HUES6 (cell line): Measurements from ENCODE around the gene NLGN2.

Experiments used
- H3K27ac ChIP-seq: 2 replicates; pipeline ENCODE4 v1.7.0; 2013; ENCODE audit warnings: low read depth, mild to moderate bottlenecking, low read length, inconsistent platforms
- H3K27me3 ChIP-seq: 2 replicates; pipeline ENCODE4 v1.6.1; 2013; ENCODE audit warnings: low read length; ENCODE audit not compliant: control insufficient read depth, insufficient read depth
- H3K36me3 ChIP-seq: 2 replicates; pipeline ENCODE4 v1.6.1; 2013; ENCODE audit warnings: low read length; ENCODE audit not compliant: control insufficient read depth, insufficient read depth
- H3K4me1 ChIP-seq: 2 replicates; pipeline ENCODE4 v1.6.1; 2013; ENCODE audit warnings: low read length; ENCODE audit not compliant: control insufficient read depth, insufficient read depth
- H3K4me3 ChIP-seq: 2 replicates; pipeline ENCODE4 v1.5.1; 2013; ENCODE audit warnings: low read depth, low read length
- H3K9ac ChIP-seq: one replicate; pipeline ENCODE4 v1.6.1; 2013; ENCODE audit warnings: mild to moderate bottlenecking, low read length
- H3K9me3 ChIP-seq: 2 replicates; pipeline ENCODE4 v1.6.1; 2013; ENCODE audit warnings: low read depth, low read length; ENCODE audit not compliant: control insufficient read depth, insufficient read depth

Gene NLGN2

GRCh38 chr17:7392696-7393612 is 14.7 kb upstream of the NLGN2 start:
- H3K9me3 ChIP-seq: no peaks in the 10 kb centered on the region
- H3K4me1 ChIP-seq: peaks cover 11% of the 10 kb centered on the region; the same call in 1 of the 2 replicates
- H3K27me3 ChIP-seq: no peaks in the 10 kb centered on the region
- H3K36me3 ChIP-seq: peaks cover 42% of the 10 kb centered on the region
- H3K9ac ChIP-seq: no peak overlapping the region
- peak overlapping the region; percentile 66 for H3K4me3 ChIP-seq
- H3K27ac ChIP-seq: no peak overlapping the region

- Histone ChIP-seq H3K9me3 (no peaks in the 10 kb centered on the region), H3K27me3 (no peaks in the 10 kb centered on the region), H3K36me3 (peaks cover 33% of the 10 kb centered on the region), H3K4me1 (peaks cover 11% of the 10 kb centered on the region; the same call in 1 of the 2 replicates), H3K9ac (peak overlapping the region; percentile 40), H3K27ac (no peak overlapping the region), H3K4me3 (peak overlapping the region; percentile 66)
These were observed 13.8 kb upstream of the NLGN2 start for GRCh38 chr17:7393613-7394451.

- Histone ChIP-seq H3K27ac (no peak within 1 kb of the TSS), H3K4me3 (peak within 1 kb of the TSS; percentile 66), H3K4me1 (peaks cover 11% of the 10 kb centered on the region; the same call in 1 of the 2 replicates), H3K27me3 (no peaks in the 10 kb centered on the region), H3K36me3 (peaks cover 26% of the 10 kb centered on the region), H3K9ac (peak within 1 kb of the TSS; percentile 40), H3K9me3 (no peaks in the 10 kb centered on the region)
These were observed 13.0 kb upstream of the NLGN2 start, which contains the start of gene PLSCR3 for GRCh38 chr17:7394452-7395191. PLSCR3 (minus strand) TSS chr17:7394525; CDS start chr17:7394110, 415 bp downstream.

- peaks cover 10% of the 10 kb centered on the region; the same call in 1 of the 2 replicates for H3K36me3 ChIP-seq
- peaks cover 3% of the 10 kb centered on the region; the same call in 1 of the 2 replicates for H3K4me1 ChIP-seq
- H3K27ac ChIP-seq: no peak overlapping the region
- H3K27me3 ChIP-seq: no peaks in the 10 kb centered on the region
- H3K9ac ChIP-seq: no peak overlapping the region
- no peaks in the 10 kb centered on the region for H3K9me3 ChIP-seq
- H3K4me3 ChIP-seq: no peak overlapping the region
These were observed 11.5 kb upstream of the NLGN2 start for GRCh38 chr17:7396147-7396546.

DNA sequence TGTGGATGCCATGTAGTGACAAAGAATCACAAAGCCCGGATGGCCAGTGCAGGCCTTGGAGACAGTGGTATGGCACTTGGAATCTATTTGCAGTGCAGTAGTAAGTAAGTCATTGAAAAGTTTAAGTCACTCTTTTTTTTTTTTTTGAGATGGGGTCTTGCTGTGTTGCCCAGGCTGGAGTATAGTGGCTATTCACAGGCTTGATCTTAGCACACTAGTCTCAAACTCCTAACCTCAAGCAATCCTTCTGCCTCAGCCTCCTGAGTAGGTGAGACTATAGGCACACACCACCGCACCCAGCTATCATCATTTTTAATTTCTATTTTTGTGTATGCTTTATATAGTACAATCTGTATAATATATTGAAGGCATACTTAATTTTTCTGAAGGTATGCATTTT is 9.0 kb upstream of the NLGN2 start:
- Histone ChIP-seq H3K4me1 (peaks cover 6% of the 10 kb centered on the region), H3K9me3 (no peaks in the 10 kb centered on the region), H3K4me3 (no peak overlapping the region), H3K27me3 (no peaks in the 10 kb centered on the region), H3K9ac (no peak overlapping the region), H3K27ac (no peak overlapping the region), H3K36me3 (peaks cover 2% of the 10 kb centered on the region; the same call in 1 of the 2 replicates)

DNA sequence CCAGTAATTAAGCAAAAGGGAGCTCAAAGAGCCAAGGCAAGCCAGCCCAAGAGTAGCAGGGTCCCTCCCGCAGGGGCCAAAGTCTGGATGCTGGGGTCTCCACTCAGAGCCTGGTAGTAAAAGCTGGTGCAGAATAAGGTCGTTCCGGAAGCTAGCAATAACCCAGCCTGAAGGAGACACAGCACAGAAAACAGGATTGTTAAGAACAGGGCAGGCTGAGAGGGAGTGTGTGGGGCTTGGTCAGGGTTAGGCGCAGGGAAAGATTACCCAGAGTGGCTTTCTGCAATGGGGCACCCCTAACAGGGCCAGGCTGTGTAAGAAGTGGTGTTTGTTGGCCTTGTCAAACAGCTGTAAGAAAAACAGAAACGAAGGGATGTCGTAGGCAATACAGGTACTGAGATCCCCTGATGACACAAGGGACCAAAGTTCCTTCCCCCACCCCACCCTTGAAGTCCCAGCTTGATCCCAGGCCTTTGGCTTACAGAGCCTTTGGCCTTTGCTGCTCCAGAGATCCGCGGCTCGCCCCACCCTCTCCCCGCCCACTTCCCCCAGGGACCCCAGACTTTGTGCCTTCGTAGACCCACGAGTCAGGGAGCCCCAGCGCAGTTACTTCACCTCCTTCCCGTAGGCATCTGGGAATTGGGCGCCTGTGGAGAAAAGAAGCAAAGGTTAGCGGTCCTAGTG is 4.5 kb upstream of the NLGN2 start:
- Histone ChIP-seq H3K27ac (peak overlapping the region; percentile 29; the same call in 1 of the 2 replicates), H3K4me3 (peak overlapping the region; percentile 75), H3K9me3 (no peaks in the 10 kb centered on the region), H3K27me3 (no peaks in the 10 kb centered on the region), H3K4me1 (peaks cover 19% of the 10 kb centered on the region), H3K9ac (peak overlapping the region; percentile 46), H3K36me3 (peaks cover 2% of the 10 kb centered on the region; the same call in 1 of the 2 replicates)

DNA sequence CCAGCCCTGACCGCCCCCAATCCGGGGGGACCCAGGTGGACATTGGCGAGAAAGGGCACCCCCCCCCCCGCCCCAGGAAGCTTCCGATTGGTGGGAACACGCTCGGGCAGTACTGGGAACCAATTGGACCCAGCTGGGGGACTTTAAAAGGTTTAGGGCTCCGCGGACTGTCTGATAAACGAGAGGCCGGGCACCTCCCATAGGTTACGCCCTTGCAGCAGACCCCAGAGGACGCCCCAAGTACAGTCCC is 4.0 kb upstream of the NLGN2 start:
- H3K27ac ChIP-seq: peak overlapping the region; percentile 29; the same call in 1 of the 2 replicates
- H3K27me3 ChIP-seq: peaks cover 2% of the 10 kb centered on the region; the same call in 1 of the 2 replicates
- H3K36me3 ChIP-seq: peaks cover 5% of the 10 kb centered on the region
- H3K4me3 ChIP-seq: peak overlapping the region; percentile 75
- peak overlapping the region; percentile 46 for H3K9ac ChIP-seq
- H3K4me1 ChIP-seq: peaks cover 21% of the 10 kb centered on the region
- no peaks in the 10 kb centered on the region for H3K9me3 ChIP-seq

DNA sequence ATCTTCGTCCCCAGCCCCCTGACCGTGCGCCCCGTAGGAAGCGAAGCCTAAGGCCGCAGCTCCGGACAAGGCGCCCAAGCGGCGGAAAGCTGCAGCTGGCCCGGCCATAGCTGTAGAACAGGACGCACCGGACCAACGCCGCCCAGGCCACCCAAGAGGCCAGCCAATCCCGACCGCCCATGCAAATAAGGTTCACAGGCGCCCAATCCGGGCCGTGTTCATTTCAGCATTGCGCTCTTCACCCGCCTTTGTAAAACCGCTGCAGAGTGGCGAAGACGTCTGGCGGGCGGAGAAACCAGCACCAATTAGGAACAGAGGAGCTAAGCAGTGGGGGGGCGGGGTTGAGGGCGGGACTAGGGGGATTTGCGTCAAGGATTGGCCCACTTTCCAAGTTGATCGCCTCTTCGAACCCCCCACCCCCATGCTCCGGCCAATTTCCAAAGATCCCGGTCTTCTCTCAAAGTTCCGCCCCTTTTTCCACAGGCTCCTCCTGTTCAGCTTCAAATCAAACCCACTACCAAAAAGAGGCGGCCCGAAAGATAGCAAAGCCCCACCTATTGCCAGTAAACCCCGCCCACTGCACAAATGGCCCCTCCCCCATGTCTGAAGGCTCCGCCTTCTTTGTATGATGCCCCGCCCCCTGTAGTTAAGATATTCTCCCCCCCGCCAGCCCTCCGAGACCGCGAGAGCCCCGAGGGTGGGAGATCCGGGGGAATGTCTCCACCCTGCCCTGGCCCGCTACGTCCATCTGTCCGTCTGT is 3.5 kb upstream of the NLGN2 start, which contains the start of gene TMEM256:
Gene TMEM256, minus strand, starts transcription at position 121 of the 760 bp plus-strand sequence. Its CDS starts 13 bp downstream, at position 108.
- peaks cover 21% of the 10 kb centered on the region for H3K4me1 ChIP-seq
- H3K36me3 ChIP-seq: peaks cover 11% of the 10 kb centered on the region
- H3K9ac ChIP-seq: peak within 1 kb of the TSS; percentile 46
- no peaks in the 10 kb centered on the region for H3K9me3 ChIP-seq
- H3K27ac ChIP-seq: peak within 1 kb of the TSS; percentile 50; the same call in 1 of the 2 replicates
- H3K27me3 ChIP-seq: peaks cover 4% of the 10 kb centered on the region; the same call in 1 of the 2 replicates
- H3K4me3 ChIP-seq: peak within 1 kb of the TSS; percentile 75

- Histone ChIP-seq H3K4me1 (peaks cover 21% of the 10 kb centered on the region), H3K9ac (peak overlapping the region; percentile 75), H3K27ac (peak overlapping the region; percentile 50; the same call in 1 of the 2 replicates), H3K9me3 (no peaks in the 10 kb centered on the region), H3K36me3 (peaks cover 17% of the 10 kb centered on the region), H3K27me3 (peaks cover 4% of the 10 kb centered on the region; the same call in 1 of the 2 replicates), H3K4me3 (peak overlapping the region; percentile 75)
These were observed 2.8 kb upstream of the NLGN2 start for GRCh38 chr17:7404737-7405349.
